GM18505 (cell line): ENCODE results near the gene EXOC3L2.

Source experiments
- ATAC-seq: cut with Tn5 transposase; IDR thresholded peaks from one replicate; pipeline ENCODE4 v1.9.1; 2021; ENCODE audit not compliant: unreplicated experiment
- POLR2A ChIP-seq: IDR thresholded peaks from 4 replicates; pipeline ENCODE4 v1.6.1; 2011; ENCODE audit warnings: borderline replicate concordance; ENCODE audit not compliant: insufficient read depth, insufficient read length; ENCODE audit errors: extremely low read depth

The EXOC3L2 gene

GRCh38 chr19:45222724-45223123 lies 22.5 kb downstream of the EXOC3L2 start:
- no peak for ATAC-seq
- TF ChIP-seq POLR2A, result no peak

GRCh38 chr19:45218911-45219743 lies 26.1 kb downstream of the EXOC3L2 start:
- ATAC-seq, result no peak
- TF ChIP-seq POLR2A, result no peak

- no peak for ATAC-seq
- no peak for TF ChIP-seq POLR2A
Observed at GRCh38 chr19:45218426-45218825, 26.8 kb downstream of the EXOC3L2 start.

GRCh38 chr19:45217957-45218334 lies 27.3 kb downstream of the EXOC3L2 start:
- no peak for ATAC-seq
- no peak for TF ChIP-seq POLR2A

GRCh38 chr19:45217193-45217956 lies 27.8 kb downstream of the EXOC3L2 start:
- no peak for TF ChIP-seq POLR2A
- no peak for ATAC-seq

- ATAC-seq, result no peak
- TF ChIP-seq POLR2A, result no peak
Observed at GRCh38 chr19:45216667-45217066, 28.5 kb downstream of the EXOC3L2 start.

GRCh38 chr19:45215391-45216191 lies 29.6 kb downstream of the EXOC3L2 start:
- TF ChIP-seq POLR2A, result no peak
- ATAC-seq, result no peak

- no peak for ATAC-seq
- TF ChIP-seq POLR2A, result no peak
Observed at GRCh38 chr19:45213031-45213430, 32.2 kb downstream of the EXOC3L2 start.

- ATAC-seq, result no peak
- no peak for TF ChIP-seq POLR2A
Observed at GRCh38 chr19:45211751-45212381, 33.3 kb downstream of the EXOC3L2 start.

GRCh38 chr19:45206328-45206727 lies 38.9 kb downstream of the EXOC3L2 start:
- no peak for TF ChIP-seq POLR2A
- ATAC-seq, result no peak

GRCh38 chr19:45205810-45206209 lies 39.4 kb downstream of the EXOC3L2 start:
- no peak for TF ChIP-seq POLR2A
- ATAC-seq, result no peak

- no peak for TF ChIP-seq POLR2A
- no peak for ATAC-seq
Observed at GRCh38 chr19:45202637-45203036, 42.6 kb downstream of the EXOC3L2 start.

- ATAC-seq, result no peak
- no peak for TF ChIP-seq POLR2A
Observed at GRCh38 chr19:45200568-45200967, 44.6 kb downstream of the EXOC3L2 start.
